HG02885 (cell line): ENCODE results near the gene MTA3.

Experiments used
- ATAC-seq: cut with Tn5 transposase; IDR thresholded peaks from one replicate; pipeline ENCODE4 v1.9.1; 2021; ENCODE audit warnings: mild to moderate bottlenecking; ENCODE audit not compliant: unreplicated experiment, poor library complexity

The MTA3 gene

DNA sequence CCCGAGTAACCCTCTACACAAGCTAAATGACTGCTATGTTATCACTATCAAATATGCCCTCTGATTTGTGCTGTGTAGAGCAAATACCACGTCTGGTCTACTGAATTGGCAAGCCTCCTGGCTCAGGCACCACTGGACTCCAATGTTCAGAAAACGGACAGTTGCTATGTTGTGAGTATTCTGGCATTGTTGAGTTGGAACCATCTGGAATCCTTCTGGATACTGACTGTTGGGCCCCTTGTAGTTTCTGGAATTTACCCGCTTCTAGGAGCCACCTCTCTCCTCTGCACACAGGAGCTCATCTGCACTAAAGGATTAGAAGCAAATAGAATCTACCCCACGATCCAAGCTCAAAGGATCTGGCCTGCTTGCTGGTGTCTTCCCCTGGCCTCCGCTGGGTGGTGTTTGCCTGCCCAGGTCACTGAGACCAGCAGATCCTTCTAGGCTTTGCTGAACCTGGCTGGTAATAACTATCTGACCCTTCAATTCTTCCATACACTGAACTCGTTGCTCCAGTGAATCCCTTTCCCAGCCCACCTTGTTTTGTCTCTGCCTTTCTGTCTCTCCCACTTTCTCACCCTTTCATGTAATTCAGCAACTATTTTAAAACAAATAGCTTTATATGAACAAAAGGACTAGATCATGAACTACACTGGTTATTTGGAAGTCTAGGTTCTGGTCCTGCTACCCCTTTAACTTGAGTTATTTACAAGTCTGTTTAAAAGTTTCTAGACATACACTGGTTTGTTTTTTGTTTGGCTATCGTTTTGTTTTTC lies 226.0 kb downstream of the MTA3 start:
- no peak for ATAC-seq

DNA sequence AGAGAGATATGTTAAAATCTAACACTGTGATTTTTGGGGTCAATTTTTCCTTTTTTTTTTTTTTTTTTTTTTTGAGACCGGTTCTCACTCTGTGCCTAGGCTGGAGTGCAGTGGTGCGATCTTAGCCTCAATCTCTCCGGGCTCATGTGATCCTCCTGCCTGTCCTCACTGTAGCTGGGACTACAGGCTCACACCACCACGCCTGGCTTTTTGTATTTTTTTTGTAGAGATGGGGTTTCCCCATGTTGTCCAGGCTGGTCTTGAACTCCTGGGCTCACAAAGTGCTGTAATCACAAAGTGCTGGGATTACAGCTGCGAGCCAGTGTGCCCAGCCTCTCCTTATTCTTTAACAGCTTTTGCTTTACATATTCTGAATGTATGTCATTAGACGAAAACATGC lies 226.8 kb downstream of the MTA3 start:
- ATAC-seq, result no peak

DNA sequence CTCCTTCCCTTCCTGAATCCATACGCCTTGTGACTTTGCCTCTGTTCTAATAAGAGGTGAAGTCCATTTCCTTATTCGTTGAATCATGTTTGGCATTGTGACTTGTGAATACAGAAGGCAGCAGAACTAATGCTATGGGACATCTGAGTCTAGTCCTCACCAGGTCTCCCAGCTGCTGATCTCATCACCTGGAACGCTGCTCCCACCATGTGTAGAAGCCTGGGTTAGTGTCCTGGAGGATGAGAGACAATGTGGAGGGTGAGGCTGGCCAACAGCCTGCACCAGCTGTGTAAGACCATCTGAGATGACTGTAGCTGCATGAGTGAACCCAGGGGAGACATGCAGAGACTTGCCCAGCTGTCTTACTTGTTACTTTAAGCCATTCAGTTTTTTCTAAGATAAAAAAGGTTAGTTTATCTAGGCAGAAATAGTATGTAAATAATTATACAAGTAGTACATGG lies 227.4 kb downstream of the MTA3 start:
- peak; percentile 43 for ATAC-seq

DNA sequence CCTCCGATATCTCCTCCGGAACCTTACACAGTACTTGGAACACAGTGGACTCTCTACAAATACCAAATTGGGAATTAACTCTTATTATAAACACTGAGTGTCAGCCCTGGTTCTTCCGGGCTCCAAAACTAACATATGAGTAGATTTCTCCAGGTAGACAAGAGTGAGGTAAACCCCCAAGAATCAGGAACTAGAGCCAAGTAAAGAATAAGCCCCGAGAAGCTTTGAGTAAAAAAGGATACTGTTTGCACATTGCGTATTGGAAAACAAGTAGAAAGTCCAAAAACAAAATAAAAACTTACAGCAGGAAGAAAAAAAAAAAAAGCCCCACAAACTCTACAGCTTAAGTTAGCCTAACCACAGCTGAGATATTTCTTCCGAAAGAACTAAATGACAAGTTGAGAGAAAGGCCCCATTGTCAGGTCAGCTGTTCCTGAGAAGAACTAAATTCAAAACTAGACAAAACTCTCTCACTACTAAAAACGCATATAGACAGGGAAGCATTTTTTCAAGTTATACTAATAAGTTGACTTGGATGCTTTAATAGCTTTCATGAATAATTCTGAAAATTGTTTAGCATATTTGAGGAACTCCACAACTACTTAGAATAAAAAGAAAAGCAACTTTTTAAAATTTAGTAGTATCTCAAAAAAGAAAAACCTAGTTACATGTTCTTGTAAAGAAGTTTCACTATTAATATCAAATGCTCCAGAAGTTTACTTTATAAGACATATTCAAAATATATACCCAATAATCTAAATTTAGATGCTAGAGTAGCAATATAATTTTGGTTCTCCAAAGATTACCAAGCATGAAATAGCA lies 228.2 kb downstream of the MTA3 start:
- peak; percentile 60 for ATAC-seq

DNA sequence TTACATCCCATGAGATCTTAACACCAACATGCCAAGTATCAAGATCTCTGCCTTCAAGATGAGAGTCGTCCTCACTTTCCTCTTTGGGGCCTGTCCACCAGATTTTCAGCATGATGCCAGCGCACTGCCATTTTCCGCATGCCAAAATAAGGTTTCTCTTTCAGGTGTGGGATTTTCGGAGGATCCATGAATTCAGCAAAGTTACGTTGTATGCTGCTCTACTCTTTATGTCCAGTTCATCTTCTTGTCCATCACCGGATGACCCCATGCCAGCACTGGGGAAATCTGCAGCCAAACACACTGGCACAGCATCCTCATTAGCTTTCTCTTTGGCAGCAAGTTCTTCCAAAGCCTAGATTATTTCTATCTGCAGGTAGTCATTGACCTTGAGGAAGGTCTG lies 228.8 kb downstream of the MTA3 start:
- no peak for ATAC-seq

DNA sequence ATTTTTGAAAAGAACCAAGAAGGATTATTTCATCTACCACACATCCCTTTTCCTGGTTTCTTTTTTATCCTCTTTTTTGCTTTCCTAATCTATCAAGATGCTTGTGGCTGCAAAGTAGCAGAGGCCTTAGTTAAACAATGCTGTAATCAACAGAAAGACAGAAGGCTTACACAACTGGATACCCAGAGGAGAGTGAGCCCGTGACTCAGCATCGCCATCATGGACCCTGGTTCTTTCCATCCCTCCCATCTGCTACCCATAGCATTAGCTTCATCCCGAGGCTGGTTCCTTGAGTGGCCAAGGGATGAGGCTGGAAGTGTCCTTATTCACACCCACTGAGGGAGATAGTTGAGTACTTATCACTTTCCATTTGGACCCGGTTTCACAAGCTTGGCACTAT lies 231.4 kb downstream of the MTA3 start:
- no peak for ATAC-seq

DNA sequence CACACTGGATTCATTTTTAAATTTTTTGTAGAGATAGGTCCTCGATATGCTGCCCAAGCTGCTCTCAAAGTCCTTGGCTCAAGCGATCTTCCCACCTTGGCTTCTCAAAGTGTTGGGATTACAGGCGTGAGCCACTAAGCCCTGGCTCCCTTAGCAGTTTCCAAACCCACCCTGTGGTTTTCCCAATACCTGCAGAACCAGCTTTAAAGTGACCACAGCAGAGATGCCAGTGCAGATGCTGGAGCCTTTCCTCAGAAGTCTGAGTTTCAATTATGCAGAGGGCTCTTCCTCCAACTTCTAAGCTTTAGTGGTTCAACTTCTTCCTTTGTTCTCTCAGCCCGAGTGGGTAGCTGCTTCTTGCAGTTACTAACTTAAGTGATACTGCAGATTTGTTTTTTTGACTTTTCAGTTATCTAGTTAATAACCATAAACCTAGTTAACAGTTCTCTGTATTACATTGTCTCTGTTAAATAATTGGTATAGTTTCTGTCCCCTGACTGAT lies 232.1 kb downstream of the MTA3 start:
- ATAC-seq, result no peak

DNA sequence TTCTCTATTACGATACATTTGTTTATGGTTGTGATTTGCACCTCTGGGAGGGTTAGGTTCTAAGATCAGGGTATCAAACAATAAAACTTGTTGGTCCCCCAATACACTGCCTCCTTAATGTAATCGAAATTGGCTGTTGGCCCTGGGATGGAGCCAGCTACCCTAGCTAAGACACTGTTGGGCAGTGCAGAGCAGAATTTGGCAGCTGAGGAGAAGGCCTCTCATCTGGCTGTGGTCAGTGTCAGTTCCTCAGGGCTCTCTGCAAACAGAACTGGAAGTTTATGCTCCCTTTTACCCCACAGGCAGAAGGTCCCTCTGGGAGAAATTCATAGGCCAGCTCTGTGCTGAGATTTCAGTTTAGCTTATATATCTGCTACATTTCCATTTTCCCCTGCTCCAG lies 232.5 kb downstream of the MTA3 start:
- ATAC-seq, result no peak

DNA sequence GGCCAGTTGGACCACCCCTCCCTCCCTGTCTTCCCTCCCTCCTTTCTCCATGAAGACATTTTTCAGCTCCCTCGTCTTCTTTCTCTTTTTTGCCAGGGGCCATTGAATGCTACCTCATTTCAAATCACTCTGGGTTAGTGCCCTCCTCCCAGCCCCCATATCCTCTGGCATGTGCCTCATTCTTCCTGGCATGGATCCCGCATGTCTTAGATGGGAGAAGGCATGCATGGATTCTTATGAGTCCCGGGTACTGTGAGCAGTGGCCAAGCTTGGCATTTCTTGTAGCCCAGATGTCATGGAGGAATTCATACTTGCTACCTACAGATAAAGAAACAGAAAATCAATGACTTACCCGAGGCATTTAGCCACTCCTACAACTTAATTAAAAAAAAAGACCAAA lies 232.9 kb downstream of the MTA3 start:
- no peak for ATAC-seq

DNA sequence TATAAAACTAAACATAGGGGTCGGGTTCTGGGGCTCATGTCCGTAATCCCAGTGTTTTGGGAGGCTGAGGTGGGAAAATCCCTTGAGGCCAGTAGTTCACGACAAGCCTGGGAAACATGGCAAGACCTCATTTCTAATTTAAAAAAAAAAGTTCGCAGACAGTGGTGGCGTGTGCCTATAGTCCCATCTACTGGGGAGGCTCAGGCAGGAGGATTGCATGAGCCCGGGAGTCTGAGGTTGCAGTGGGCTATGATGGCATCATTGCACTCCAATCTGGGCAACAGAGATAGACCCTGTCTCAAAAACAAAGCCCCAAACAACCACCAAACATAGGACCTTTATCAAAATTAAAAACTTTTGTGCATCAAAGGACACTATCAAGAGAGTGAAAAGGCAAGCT lies 233.7 kb downstream of the MTA3 start:
- no peak for ATAC-seq

DNA sequence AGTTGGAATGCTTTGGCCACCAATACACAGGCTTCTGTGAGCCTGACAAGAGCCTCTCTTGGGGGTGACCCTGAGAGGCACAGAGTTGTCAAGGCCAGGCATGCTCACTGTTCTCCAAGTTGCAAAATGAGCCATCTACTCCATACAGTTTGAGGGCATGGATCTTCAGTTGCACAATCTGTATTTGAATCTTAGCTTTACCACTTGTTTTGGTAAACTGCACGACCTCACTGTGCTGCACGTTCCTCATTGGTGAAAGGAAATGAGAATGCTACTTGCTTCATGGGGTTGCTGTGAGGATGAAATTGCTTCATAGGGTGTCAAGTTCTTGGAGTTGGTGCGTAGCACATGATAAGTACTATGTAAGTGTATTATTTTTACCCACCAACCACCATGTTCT lies 235.9 kb downstream of the MTA3 start:
- no peak for ATAC-seq

DNA sequence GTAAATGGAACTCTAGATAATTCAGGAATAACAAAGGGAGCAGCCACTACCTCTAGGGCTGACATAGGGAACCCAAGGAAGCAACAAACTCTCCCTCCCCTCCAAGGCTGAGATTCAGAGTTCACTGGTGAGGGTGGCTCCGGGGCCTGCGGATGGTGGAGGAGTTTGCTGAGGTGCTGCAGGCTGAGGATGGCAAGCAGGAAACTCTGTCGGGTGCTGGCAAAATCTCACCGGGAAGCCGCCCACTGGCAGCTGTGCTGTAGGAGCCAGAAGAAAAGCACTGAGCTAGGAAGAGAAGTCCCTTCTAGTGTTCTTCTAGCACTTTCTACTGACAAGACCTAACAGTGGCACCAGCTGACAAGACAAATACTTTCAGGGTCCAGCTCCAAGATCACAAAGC lies 236.5 kb downstream of the MTA3 start:
- ATAC-seq, result no peak
